H9 (cell line): ENCODE measurements around the gene ZNF287. TPM values are rescaled to one million over a fixed set of nuclear protein-coding genes. Genes with fewer than 3 reads are reported as not detected.

Experiments used
- DNase-seq: peaks from one replicate; pipeline ENCODE4 v3.0.0-alpha.2; 2017
- H2AFZ ChIP-seq: one replicate; pipeline ENCODE4 v1.6.1; 2013; ENCODE audit warnings: mild to moderate bottlenecking, low read length, control low read depth, moderate library complexity
- H2AK5ac ChIP-seq: 2 replicates; pipeline ENCODE4 v1.6.1; 2013; ENCODE audit warnings: low read length, control low read depth, mixed read lengths; ENCODE audit not compliant: insufficient read length
- H2BK120ac ChIP-seq: one replicate; pipeline ENCODE4 v1.6.1; 2013; ENCODE audit warnings: low read depth, mild to moderate bottlenecking, low read length, control low read depth, inconsistent platforms; ENCODE audit not compliant: poor library complexity, severe bottlenecking
- H2BK12ac ChIP-seq: 2 replicates; pipeline ENCODE4 v1.6.1; 2013; ENCODE audit warnings: low read length, control low read depth, mixed read lengths, low read depth; ENCODE audit not compliant: insufficient read length
- H2BK15ac ChIP-seq: 2 replicates; pipeline ENCODE4 v1.6.1; 2013; ENCODE audit warnings: low read depth, low read length, control low read depth
- H2BK20ac ChIP-seq: one replicate; pipeline ENCODE4 v1.6.1; 2013; ENCODE audit warnings: low read depth, mild to moderate bottlenecking, low read length, control low read depth, inconsistent platforms; ENCODE audit not compliant: poor library complexity, severe bottlenecking
- H2BK5ac ChIP-seq: 2 replicates; pipeline ENCODE4 v1.6.1; 2013; ENCODE audit warnings: low read length, control low read depth, mixed read lengths; ENCODE audit not compliant: insufficient read length
- H3K14ac ChIP-seq: 2 replicates; pipeline ENCODE4 v1.6.1; 2013; ENCODE audit warnings: low read length, control low read depth; ENCODE audit not compliant: insufficient read depth
- H3K18ac ChIP-seq: 2 replicates; pipeline ENCODE4 v1.6.1; 2013; ENCODE audit warnings: low read depth, mild to moderate bottlenecking, mixed read lengths, low read length, control low read depth; ENCODE audit not compliant: insufficient read length
- H3K23ac ChIP-seq: 2 replicates; pipeline ENCODE4 v1.6.1; 2013; ENCODE audit warnings: low read length, control low read depth, mixed read lengths, low read depth; ENCODE audit not compliant: insufficient read length
- H3K23me2 ChIP-seq: 2 replicates; pipeline ENCODE4 v1.6.1; 2013; ENCODE audit warnings: low read depth, mild to moderate bottlenecking, mixed read lengths, low read length, control low read depth; ENCODE audit not compliant: insufficient read length, poor library complexity, severe bottlenecking
- H3K27ac ChIP-seq: 2 replicates; pipeline ENCODE4 v1.5.1; 2013; ENCODE audit warnings: low read length, control low read depth, mixed read lengths, low read depth; ENCODE audit not compliant: insufficient read length
- H3K27me3 ChIP-seq: 2 replicates; pipeline ENCODE4 v1.6.1; 2013; ENCODE audit warnings: low read length, control low read depth, inconsistent platforms; ENCODE audit not compliant: insufficient read depth
- H3K4ac ChIP-seq: 2 replicates; pipeline ENCODE4 v1.6.1; 2013; ENCODE audit warnings: low read depth, mild to moderate bottlenecking, control low read depth, inconsistent platforms, low read length, moderate library complexity
- H3K4me1 ChIP-seq: 2 replicates; pipeline ENCODE4 v1.6.1; 2013; ENCODE audit warnings: low read length, control low read depth, inconsistent platforms; ENCODE audit not compliant: insufficient read depth
- H3K4me2 ChIP-seq: 2 replicates; pipeline ENCODE4 v1.6.1; 2013; ENCODE audit warnings: low read length, control low read depth, mixed read lengths; ENCODE audit not compliant: insufficient read length, insufficient read depth
- H3K56ac ChIP-seq: 2 replicates; pipeline ENCODE4 v1.6.1; 2013; ENCODE audit warnings: low read depth, mild to moderate bottlenecking, mixed read lengths, low read length, control low read depth; ENCODE audit not compliant: insufficient read length
- H3K79me1 ChIP-seq: 2 replicates; pipeline ENCODE4 v1.6.1; 2013; ENCODE audit warnings: low read depth, mild to moderate bottlenecking, moderate library complexity, low read length, control low read depth, inconsistent platforms; ENCODE audit not compliant: insufficient read depth, poor library complexity, severe bottlenecking
- H3K79me2 ChIP-seq: 2 replicates; pipeline ENCODE4 v1.6.1; 2013; ENCODE audit warnings: low read length, control low read depth, inconsistent platforms; ENCODE audit not compliant: insufficient read depth
- H3K9ac ChIP-seq: 2 replicates; pipeline ENCODE4 v1.6.1; 2013; ENCODE audit warnings: low read length, control low read depth, mixed read lengths; ENCODE audit not compliant: insufficient read length; ENCODE audit errors: extremely low read depth
- H3K9me3 ChIP-seq: one replicate; pipeline ENCODE4 v1.6.1; 2013; ENCODE audit warnings: low read depth, low read length, inconsistent platforms; ENCODE audit not compliant: control insufficient read depth
- H3T11ph ChIP-seq: one replicate; pipeline ENCODE4 v1.6.1; 2013; ENCODE audit warnings: mild to moderate bottlenecking, low read length, control low read depth, inconsistent platforms
- H4K20me1 ChIP-seq: one replicate; pipeline ENCODE4 v1.6.1; 2013; ENCODE audit not compliant: control insufficient read depth, insufficient read length, insufficient read depth
- H4K5ac ChIP-seq: 2 replicates; pipeline ENCODE4 v1.6.1; 2013; ENCODE audit warnings: low read depth, mild to moderate bottlenecking, mixed read lengths, low read length, control low read depth; ENCODE audit not compliant: insufficient read length
- H4K8ac ChIP-seq: replicated peaks from 2 replicates; pipeline ENCODE4 v1.6.1; 2013; ENCODE audit warnings: low read length, control low read depth, mixed read lengths, low read depth; ENCODE audit not compliant: insufficient read length
- H4K91ac ChIP-seq: 2 replicates; pipeline ENCODE4 v1.6.1; 2013; ENCODE audit warnings: low read depth, mild to moderate bottlenecking, moderate library complexity, mixed read lengths, low read length, control low read depth; ENCODE audit not compliant: insufficient read length
- H3K27ac Mint-ChIP-seq, 3 experiments: 2 replicates in 2 of 3; 3 replicates in 1 of 3; pipeline ENCODE4 v1.8.0; 2020 to 2021; ENCODE audit warnings: mixed read lengths in 3 of 3, mild to moderate bottlenecking in 1 of 3, moderate library complexity in 1 of 3
- H3K27me3 Mint-ChIP-seq: 2 replicates; pipeline ENCODE4 v1.8.0; 2021; ENCODE audit warnings: low read depth, mild to moderate bottlenecking, moderate library complexity, mixed read lengths
- H3K36me3 Mint-ChIP-seq, 3 experiments: 2 replicates in 2 of 3; 3 replicates in 1 of 3; pipeline ENCODE4 v1.8.0; 2020 to 2021; ENCODE audit warnings: low read depth in 3 of 3, mixed read lengths in 3 of 3; ENCODE audit not compliant: insufficient read depth in 1 of 3
- H3K4me1 Mint-ChIP-seq, 2 experiments: 2 replicates each; pipeline ENCODE4 v1.8.0; 2020; ENCODE audit warnings: mixed read lengths in 2 of 2
- H3K4me3 Mint-ChIP-seq, 2 experiments: 2 replicates in 1 of 2; 3 replicates in 1 of 2; pipeline ENCODE4 v1.8.0; 2020 to 2021; ENCODE audit warnings: mild to moderate bottlenecking in 2 of 2, mixed read lengths in 2 of 2, moderate library complexity in 1 of 2
- H3K9me3 Mint-ChIP-seq, 2 experiments: 2 replicates in 1 of 2; 3 replicates in 1 of 2; pipeline ENCODE4 v1.8.0; 2020; ENCODE audit warnings: mild to moderate bottlenecking in 2 of 2, mixed read lengths in 2 of 2, moderate library complexity in 1 of 2
- WGBS: extraction: QIAGEN DNeasy Blood & Tissue Kit; methylation state at CpG from one replicate; pipeline ENCODE4 v1.1.7; 2013; ENCODE audit warnings: missing lambda C conversion rate, low lambda C conversion rate, mixed read lengths; ENCODE audit not compliant: insufficient read length; ENCODE audit errors: extremely low coverage; 5-methylcytosine and 5-hydroxymethylcytosine counted together
- total RNA-seq: library from RNA; stranded (reverse); gene quantifications from 2 replicates; pipeline ENCODE4 v1.2.1, GENCODE V29; 2021
- TF ChIP-seq, protein P1 (sequence below): fragments of 200-600 bp; sonication (generic); conservative IDR thresholded peaks from 3 replicates; pipeline ENCODE4 v1.8.0; 2021; ENCODE audit warnings: antibody characterized with exemption, mild to moderate bottlenecking

The ZNF287 gene
- total RNA-seq, 1 experiment from 2014 or later = 7.1 TPM

DNA sequence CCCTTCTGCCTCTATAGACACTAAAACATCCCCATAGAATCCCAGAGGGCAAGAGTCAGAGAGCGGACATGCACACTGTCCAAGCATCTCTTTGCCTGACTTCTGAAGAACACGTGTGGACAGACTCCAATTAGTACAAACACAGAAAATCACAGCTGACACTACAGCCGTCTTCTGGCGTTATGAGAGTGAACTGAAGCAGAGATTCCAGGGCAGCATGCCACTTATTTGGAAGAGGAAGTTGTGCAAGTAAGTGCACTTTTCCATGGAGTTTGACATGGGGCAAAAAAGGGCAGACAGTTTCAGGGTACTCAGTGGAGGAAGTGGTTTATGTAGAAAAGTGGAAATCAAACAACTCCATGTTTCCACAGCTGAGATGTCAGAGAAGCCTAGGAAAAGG is 16.8 kb upstream of the ZNF287 start:
- no peaks in the 10 kb centered on the region for H3K79me2 ChIP-seq
- H3K56ac ChIP-seq = no peak overlapping the region
- Mint-ChIP-seq H3K9me3 (peaks cover 9 to 10% of the 10 kb centered on the region in 2 experiments), H3K27ac (no peak overlapping the region), H3K4me1 (peaks cover 15 to 27% of the 10 kb centered on the region in 2 experiments), H3K36me3 (peaks cover 0 to 11% (median 2%) of the 10 kb centered on the region in 3 experiments; a peak in 6 of 7 replicates), H3K27me3 (peaks cover 48% of the 10 kb centered on the region), H3K4me3 (no peak overlapping the region)
- no peak overlapping the region for H2AK5ac ChIP-seq
- H3K4me2 ChIP-seq = no peak overlapping the region
- DNase-seq = no peak
- H2BK12ac ChIP-seq = no peak overlapping the region
- no peak overlapping the region for H4K8ac ChIP-seq
- H3K18ac ChIP-seq = no peak overlapping the region
- H4K5ac ChIP-seq = no peak overlapping the region
- no peak overlapping the region for H4K91ac ChIP-seq
- no peak overlapping the region for H2AFZ ChIP-seq
- no peaks in the 10 kb centered on the region for H3K9me3 ChIP-seq
- H3K4ac ChIP-seq = no peak overlapping the region
- H3K27me3 ChIP-seq = peaks cover 5% of the 10 kb centered on the region; the same call in 1 of the 2 replicates
- no peaks in the 10 kb centered on the region for H4K20me1 ChIP-seq
- H3K27ac ChIP-seq = no peak overlapping the region
- H3K4me1 ChIP-seq = no peaks in the 10 kb centered on the region
- no peak overlapping the region for H3T11ph ChIP-seq
- H2BK15ac ChIP-seq = no peak overlapping the region
- H2BK5ac ChIP-seq = no peak overlapping the region
- H3K14ac ChIP-seq = no peak overlapping the region
- H3K23ac ChIP-seq = no peak overlapping the region
- no peaks in the 10 kb centered on the region for H3K79me1 ChIP-seq
- peaks cover 7% of the 10 kb centered on the region for H3K23me2 ChIP-seq
- H3K9ac ChIP-seq = no peak overlapping the region
- no peak overlapping the region for H2BK20ac ChIP-seq
- H2BK120ac ChIP-seq = no peak overlapping the region
- TF ChIP-seq, protein P1, sequence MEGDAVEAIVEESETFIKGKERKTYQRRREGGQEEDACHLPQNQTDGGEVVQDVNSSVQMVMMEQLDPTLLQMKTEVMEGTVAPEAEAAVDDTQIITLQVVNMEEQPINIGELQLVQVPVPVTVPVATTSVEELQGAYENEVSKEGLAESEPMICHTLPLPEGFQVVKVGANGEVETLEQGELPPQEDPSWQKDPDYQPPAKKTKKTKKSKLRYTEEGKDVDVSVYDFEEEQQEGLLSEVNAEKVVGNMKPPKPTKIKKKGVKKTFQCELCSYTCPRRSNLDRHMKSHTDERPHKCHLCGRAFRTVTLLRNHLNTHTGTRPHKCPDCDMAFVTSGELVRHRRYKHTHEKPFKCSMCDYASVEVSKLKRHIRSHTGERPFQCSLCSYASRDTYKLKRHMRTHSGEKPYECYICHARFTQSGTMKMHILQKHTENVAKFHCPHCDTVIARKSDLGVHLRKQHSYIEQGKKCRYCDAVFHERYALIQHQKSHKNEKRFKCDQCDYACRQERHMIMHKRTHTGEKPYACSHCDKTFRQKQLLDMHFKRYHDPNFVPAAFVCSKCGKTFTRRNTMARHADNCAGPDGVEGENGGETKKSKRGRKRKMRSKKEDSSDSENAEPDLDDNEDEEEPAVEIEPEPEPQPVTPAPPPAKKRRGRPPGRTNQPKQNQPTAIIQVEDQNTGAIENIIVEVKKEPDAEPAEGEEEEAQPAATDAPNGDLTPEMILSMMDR = no peak
- WGBS = no CpG with 5 or more reads among the region's 4 CpGs
